Dedifferentiated amniotic fluid mesenchymal stem cell (primary cell): Measurements from ENCODE around the gene FHIT.

ENCODE experiments used
- DNase-seq: peaks from one replicate; pipeline ENCODE4 v3.0.0-alpha.2; 2016; ENCODE audit errors: extremely low spot score

The FHIT gene

DNA sequence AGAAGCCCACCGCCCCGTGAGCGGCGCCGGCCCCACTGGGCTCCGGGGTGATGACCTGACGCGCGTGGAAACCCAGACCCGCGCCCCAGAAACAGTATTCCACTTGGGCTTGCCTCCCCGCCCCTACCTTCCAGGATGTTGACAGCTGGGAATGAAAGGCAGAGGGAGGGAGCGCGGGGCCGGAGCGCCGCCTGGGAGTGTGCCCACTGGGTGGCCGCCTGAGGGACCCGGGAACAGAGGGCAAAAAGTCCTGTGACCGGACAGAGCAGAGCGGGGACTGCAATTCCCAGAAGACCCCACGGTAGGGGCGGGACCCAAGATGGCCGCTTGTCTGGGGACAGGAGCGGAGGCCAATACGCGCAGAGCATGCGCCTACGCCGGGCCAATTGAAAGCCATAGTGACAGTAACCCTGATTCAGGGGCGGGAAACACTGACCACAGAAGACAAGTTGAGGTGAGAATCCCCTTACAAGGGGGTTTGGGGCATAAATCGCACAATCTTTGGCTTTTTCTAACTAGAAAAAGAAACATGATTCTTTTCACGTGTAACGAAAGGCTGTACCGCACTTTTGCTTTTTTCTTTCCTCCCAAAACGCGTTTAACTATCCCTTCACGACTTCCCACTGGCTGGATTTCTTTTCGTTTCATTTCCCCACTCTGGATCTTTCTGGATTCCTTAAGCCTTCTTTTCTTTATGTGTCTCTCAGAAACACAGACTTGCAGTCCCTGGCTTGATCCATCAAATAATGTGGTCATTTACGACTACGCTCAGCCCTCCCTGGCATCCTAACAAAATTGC is at the start of gene FHIT:
Gene FHIT, minus strand, starts transcription at position 279 of the 799 bp plus-strand sequence.
- peak; percentile 91 for DNase-seq

DNA sequence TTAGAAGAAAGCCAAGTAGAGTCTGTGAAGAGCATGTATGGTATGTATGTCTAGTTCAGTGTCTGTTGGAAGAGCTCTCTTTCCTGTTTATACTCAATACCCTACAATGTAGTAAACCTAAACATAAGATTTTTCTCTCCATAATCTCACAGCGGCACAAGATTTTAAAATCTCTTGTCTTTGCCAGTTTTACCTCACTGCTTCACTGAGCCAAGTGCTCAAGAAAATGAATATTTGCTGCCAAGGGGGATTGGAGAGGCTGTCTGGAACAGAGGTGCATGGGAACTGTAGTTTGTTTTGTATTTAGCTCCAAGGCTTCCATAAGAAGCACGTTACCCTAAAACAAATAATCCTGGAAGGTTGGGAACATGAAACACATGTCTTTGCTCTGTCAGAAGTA is 49.5 kb upstream of the FHIT start:
- DNase-seq, result no peak

GRCh38 chr3:61300006-61300380 is 48.7 kb upstream of the FHIT start:
- no peak for DNase-seq

DNA sequence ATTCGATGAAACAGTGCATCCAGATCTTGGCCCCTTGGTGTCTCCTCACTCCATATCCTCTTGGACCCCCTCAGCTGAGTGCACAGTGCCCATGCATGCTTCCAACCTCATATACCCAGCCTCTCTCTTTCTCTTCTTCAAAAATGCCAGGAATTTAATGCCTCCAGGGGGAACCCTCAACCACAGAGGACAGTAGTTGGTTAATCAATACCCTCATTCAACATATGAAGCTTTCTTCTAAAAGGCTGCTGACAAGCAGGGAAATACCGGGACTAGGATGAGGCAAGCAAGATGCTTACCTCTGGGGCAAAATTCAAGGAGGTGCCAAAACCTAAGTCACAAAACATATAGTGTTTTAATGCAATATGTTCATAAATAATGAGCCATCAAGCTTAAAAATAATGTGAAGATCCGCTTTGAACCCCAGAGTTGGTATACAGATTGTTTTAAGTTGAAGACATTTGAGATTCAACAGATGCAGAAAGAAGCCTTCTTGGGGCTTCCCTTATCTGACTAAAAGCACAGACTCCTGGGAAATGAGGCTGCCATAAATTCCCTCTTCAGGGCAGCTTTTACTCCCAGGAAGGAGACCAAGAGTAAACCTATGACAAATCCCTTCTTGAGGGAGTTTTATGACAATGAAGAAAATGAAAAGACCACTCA is 48.2 kb upstream of the FHIT start:
- DNase-seq, result no peak

DNA sequence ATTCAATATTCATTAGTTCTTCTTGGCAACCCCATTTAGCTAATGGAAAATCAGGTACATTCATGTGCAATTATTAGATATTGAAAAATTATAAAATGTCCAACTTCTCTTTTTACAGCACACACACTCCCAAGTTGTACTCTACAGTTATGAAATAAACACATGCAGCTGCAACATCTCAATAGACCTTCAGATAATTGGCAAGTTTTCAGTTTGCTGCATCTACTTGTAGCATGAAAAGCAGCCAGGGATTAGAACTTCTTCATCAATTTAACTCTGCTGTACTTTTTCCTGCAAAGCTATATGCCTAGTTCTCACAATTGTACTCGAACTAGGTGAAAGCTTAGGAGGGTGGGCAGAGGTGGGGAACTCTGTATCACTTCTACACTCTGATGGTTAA is 46.6 kb upstream of the FHIT start:
- DNase-seq, result no peak

- no peak for DNase-seq
Observed at GRCh38 chr3:61288446-61288845, 37.2 kb upstream of the FHIT start.

- DNase-seq, result no peak
Observed at GRCh38 chr3:61283876-61284275, 32.6 kb upstream of the FHIT start.

GRCh38 chr3:61278713-61279112 is 27.5 kb upstream of the FHIT start:
- DNase-seq, result no peak

- no peak for DNase-seq
Observed at GRCh38 chr3:61277411-61277810, 26.2 kb upstream of the FHIT start.

- no peak for DNase-seq
Observed at GRCh38 chr3:61269435-61269834, 18.2 kb upstream of the FHIT start.

GRCh38 chr3:61268644-61269043 is 17.4 kb upstream of the FHIT start:
- no peak for DNase-seq

GRCh38 chr3:61264281-61264680 is 13.0 kb upstream of the FHIT start:
- DNase-seq, result no peak

- DNase-seq, result no peak
Observed at GRCh38 chr3:61257148-61257547, 5.9 kb upstream of the FHIT start.

GRCh38 chr3:61253756-61254155 is 2.5 kb upstream of the FHIT start:
- DNase-seq, result no peak

DNA sequence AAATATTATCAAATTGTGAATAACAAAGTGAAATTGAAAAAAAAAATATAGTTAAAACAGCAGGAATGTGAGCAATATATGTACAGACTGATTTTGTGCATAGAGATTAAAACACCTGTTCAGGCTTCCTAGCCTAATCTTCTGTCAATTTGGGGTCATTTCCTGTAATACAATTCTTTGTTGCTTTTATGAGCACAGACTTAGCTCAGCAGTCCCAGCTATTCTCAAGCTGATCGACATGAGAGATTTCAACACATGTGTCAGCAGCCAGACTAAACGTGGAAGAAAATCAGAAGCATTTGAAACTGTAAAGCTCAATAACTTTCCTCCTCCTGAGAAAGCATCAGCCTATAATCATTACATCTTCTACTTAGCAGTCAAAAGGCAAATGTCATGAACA is 1.6 kb upstream of the FHIT start:
- DNase-seq, result no peak

GRCh38 chr3:61250784-61251173 is 473 bp downstream of the FHIT start:
- no peak for DNase-seq

GRCh38 chr3:61248496-61248895 is 2.8 kb downstream of the FHIT start:
- no peak for DNase-seq

- DNase-seq, result no peak
Observed at GRCh38 chr3:61247191-61247590, 4.1 kb downstream of the FHIT start.

GRCh38 chr3:61239871-61240270 is 11.4 kb downstream of the FHIT start:
- no peak for DNase-seq

- DNase-seq, result no peak
Observed at GRCh38 chr3:61237858-61238257, 13.4 kb downstream of the FHIT start.

- DNase-seq, result no peak
Observed at GRCh38 chr3:61236556-61236955, 14.7 kb downstream of the FHIT start.

GRCh38 chr3:61233746-61234145 is 17.5 kb downstream of the FHIT start:
- no peak for DNase-seq

DNA sequence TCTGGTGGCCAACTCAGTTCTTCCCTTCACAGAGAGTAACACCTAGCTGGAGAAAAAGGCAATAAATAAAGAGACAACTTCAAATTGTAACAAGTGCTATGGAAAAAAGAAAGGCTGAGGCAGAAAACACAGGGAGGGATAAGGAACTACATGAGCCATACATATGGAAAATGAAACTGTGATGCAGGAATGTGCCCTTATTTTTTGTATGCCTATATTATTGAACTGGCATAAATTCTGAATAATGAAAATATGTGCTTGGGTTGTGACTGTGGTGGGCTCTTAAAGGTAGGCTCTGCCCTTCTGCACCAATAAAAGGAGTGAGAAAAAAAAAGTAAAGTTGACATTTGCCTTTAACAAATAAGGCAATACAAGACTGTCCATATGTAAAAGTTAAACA is 19.6 kb downstream of the FHIT start:
- no peak for DNase-seq

DNA sequence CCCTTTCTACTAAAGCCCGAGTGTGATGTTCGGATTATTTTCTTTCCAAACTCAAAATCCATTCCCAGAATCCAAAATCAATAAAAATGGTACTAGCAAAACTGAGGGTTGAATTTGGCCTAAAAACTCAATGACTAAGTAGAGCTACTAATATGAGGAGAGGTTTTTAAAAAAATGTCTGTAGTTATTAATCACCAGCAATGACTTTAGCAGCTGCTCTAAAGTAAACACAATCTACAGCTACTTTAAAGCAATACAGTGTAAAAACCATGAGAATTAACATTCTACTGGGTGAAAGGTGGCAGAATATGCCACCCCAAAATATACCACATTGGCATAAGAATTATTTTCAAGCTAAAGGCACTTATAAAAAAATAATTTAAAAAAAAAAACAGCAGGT is 23.5 kb downstream of the FHIT start:
- DNase-seq, result no peak
